ENCODE measurements around the gene CHST11. TPM values are rescaled to one million over a fixed set of nuclear protein-coding genes. Genes with fewer than 3 reads are reported as not detected.

CHST11 gene
- total and polyA plus RNA-seq, 9 of the 15 experiments (the other 6 are each of a cell fraction or from before 2014, with no cell fraction given): 2.3 to 38.7 (median 15.0) TPM

DNA sequence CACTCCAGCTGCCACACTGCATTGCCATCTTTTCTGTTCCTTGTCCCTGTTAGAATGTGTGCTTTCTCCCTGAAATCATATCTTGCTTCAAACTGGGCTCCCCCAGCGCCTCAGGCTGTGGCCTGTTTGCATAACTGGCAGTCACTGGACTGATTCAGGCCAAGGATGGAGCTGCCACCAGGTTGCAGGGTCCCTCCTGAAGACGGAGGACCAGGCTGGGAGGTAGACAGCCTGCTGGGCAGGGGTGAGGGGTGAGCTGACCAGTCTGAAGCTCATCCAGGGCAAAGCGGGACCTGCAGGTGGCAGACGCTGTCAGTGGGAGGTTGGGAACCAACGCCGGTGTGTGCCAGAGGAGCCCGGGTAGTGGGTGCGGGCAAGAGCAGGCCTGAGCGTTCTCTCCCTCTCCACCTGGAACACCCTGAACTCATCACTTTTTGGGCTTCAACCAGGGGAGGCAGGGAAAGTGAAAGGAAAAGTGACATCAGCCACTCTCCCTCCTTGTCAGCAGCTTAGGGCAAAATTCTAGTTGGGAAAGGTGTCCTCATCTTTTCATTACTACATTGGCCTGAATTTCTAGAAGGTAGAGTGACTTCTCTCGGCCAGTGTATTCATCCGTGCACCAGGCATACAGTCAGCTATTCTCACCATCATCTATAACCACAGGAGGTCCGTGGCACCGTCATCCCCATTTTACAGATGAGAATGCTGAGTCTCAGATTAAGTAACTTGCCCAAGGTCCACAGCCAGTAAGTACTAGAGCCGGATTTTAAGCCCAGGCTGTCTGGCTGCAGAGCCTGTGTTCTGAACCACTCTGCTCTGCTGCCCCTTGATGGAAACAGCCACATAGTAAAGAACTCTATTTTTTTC is 282.3 kb downstream of the CHST11 start (continued):
- no peak for TF ChIP-seq ZNF57 (CRISPR knock-in tag; IDR thresholded peaks at IDR 0.05)
- TF ChIP-seq, protein P1, sequence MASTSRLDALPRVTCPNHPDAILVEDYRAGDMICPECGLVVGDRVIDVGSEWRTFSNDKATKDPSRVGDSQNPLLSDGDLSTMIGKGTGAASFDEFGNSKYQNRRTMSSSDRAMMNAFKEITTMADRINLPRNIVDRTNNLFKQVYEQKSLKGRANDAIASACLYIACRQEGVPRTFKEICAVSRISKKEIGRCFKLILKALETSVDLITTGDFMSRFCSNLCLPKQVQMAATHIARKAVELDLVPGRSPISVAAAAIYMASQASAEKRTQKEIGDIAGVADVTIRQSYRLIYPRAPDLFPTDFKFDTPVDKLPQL (IDR thresholded peaks at IDR 0.05; ENCODE audit: extremely low read depth, insufficient read length): no peak

DNA sequence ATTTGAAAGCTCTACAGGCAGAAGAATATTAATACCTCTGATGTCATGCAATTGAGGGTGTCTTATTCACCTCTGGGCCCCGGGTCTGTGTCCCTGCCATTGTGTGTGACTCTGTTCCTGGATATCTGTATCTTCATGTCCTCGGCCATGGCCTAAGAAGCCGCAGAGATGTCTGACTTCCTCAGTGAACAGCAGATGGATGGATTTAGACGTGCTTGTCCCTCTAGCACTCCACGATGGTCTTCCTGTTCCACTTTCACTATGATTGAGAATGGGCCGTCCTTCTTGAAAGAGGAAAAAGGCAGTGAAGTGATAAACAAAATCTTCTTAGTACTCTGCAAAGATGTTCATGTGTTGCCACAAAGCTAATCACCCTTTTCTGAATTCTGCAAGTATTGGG is 283.9 kb downstream of the CHST11 start:
- BruUV-seq (replicated peaks): no TSS peak
- Histone ChIP-seq H3K27me3 (ENCODE audit: control insufficient read depth in 2 of 2, insufficient read depth in 2 of 2, low read length in 2 of 2) (no peaks in the 10 kb centered on the region), H3K79me2 (ENCODE audit: control insufficient read depth, insufficient read depth, low read length) (no peaks in the 10 kb centered on the region), H3K36me3 (ENCODE audit: control insufficient read depth, insufficient read depth, low read length) (no peaks in the 10 kb centered on the region), H3K9me3 (replicated peaks; ENCODE audit: control insufficient read depth, insufficient read depth, low read depth, low read length) (no peaks in the 10 kb centered on the region), H3K4me1 (replicated peaks in 1 of 2; ENCODE audit: control insufficient read depth in 2 of 2, insufficient read depth in 2 of 2, low read length in 2 of 2) (peaks cover 0 to 7% of the 10 kb centered on the region in 2 experiments; a peak in 2 of 5 replicates), H3K9ac (ENCODE audit: insufficient read depth in 1 of 2, low read depth in 2 of 2, low read length in 2 of 2) (no peak overlapping the region), H3K4me3 (no peak overlapping the region), H3K9me1 (ENCODE audit: control insufficient read depth, insufficient read depth, low read length) (no peaks in the 10 kb centered on the region), H2AFZ (ENCODE audit: low read depth, low read length) (no peak overlapping the region), H3K4me2 (ENCODE audit: insufficient read depth, low read length) (no peak overlapping the region), H4K20me1 (replicated peaks; ENCODE audit: control insufficient read depth, insufficient read depth, low read length) (no peaks in the 10 kb centered on the region; the same call in 1 of the 2 replicates), H3K27ac (ENCODE audit: extremely low read depth, low read depth, low read length) (no peak overlapping the region)
- 61% methylated on average over 6 of the region's 6 CpGs for WGBS (ENCODE audit: insufficient coverage, low coverage, missing lambda C conversion rate)
- CTCF ChIA-PET (ENCODE audit: low intra/inter-chr PET ratio): no interaction called here
- intact Hi-C loops (cut with micrococcal nuclease) (no loop called here), in situ Hi-C loops (cut with MboI) (no loop called here)
- ATAC-seq (no peak), DNase-seq (ENCODE audit: extremely low read depth in 1 of 4, low spot score in 3 of 4) (no peak), FAIRE-seq (no peak)
- TF ChIP-seq HLTF (IDR thresholded peaks at IDR 0.05) (no peak), MYBL2 (IDR thresholded peaks at IDR 0.05; ENCODE audit: low read depth) (no peak), MYBL2 (CRISPR knock-in tag; IDR thresholded peaks at IDR 0.05; ENCODE audit: borderline replicate concordance) (no peak), RUNX1 (IDR thresholded peaks at IDR 0.05; ENCODE audit: low read depth) (no peak)
- TF ChIP-seq, protein P2, sequence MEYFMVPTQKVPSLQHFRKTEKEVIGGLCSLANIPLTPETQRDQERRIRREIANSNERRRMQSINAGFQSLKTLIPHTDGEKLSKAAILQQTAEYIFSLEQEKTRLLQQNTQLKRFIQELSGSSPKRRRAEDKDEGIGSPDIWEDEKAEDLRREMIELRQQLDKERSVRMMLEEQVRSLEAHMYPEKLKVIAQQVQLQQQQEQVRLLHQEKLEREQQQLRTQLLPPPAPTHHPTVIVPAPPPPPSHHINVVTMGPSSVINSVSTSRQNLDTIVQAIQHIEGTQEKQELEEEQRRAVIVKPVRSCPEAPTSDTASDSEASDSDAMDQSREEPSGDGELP (CRISPR knock-in tag; IDR thresholded peaks at IDR 0.05; ENCODE audit: borderline replicate concordance): no peak
- TF ChIP-seq, protein P3, sequence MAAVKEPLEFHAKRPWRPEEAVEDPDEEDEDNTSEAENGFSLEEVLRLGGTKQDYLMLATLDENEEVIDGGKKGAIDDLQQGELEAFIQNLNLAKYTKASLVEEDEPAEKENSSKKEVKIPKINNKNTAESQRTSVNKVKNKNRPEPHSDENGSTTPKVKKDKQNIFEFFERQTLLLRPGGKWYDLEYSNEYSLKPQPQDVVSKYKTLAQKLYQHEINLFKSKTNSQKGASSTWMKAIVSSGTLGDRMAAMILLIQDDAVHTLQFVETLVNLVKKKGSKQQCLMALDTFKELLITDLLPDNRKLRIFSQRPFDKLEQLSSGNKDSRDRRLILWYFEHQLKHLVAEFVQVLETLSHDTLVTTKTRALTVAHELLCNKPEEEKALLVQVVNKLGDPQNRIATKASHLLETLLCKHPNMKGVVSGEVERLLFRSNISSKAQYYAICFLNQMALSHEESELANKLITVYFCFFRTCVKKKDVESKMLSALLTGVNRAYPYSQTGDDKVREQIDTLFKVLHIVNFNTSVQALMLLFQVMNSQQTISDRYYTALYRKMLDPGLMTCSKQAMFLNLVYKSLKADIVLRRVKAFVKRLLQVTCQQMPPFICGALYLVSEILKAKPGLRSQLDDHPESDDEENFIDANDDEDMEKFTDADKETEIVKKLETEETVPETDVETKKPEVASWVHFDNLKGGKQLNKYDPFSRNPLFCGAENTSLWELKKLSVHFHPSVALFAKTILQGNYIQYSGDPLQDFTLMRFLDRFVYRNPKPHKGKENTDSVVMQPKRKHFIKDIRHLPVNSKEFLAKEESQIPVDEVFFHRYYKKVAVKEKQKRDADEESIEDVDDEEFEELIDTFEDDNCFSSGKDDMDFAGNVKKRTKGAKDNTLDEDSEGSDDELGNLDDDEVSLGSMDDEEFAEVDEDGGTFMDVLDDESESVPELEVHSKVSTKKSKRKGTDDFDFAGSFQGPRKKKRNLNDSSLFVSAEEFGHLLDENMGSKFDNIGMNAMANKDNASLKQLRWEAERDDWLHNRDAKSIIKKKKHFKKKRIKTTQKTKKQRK (IDR thresholded peaks at IDR 0.05; ENCODE audit: borderline replicate concordance, low read depth, low read length): no peak
- TF ChIP-seq, protein P4, sequence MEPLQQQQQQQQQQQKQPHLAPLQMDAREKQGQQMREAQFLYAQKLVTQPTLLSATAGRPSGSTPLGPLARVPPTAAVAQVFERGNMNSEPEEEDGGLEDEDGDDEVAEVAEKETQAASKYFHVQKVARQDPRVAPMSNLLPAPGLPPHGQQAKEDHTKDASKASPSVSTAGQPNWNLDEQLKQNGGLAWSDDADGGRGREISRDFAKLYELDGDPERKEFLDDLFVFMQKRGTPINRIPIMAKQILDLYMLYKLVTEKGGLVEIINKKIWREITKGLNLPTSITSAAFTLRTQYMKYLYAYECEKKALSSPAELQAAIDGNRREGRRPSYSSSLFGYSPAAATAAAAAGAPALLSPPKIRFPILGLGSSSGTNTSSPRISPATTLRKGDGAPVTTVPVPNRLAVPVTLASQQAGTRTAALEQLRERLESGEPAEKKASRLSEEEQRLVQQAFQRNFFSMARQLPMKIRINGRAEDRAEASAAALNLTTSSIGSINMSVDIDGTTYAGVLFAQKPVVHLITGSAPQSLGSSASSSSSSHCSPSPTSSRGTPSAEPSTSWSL (CRISPR knock-in tag; IDR thresholded peaks at IDR 0.05; ENCODE audit: borderline replicate concordance): no peak
- TF ChIP-seq, protein P5, sequence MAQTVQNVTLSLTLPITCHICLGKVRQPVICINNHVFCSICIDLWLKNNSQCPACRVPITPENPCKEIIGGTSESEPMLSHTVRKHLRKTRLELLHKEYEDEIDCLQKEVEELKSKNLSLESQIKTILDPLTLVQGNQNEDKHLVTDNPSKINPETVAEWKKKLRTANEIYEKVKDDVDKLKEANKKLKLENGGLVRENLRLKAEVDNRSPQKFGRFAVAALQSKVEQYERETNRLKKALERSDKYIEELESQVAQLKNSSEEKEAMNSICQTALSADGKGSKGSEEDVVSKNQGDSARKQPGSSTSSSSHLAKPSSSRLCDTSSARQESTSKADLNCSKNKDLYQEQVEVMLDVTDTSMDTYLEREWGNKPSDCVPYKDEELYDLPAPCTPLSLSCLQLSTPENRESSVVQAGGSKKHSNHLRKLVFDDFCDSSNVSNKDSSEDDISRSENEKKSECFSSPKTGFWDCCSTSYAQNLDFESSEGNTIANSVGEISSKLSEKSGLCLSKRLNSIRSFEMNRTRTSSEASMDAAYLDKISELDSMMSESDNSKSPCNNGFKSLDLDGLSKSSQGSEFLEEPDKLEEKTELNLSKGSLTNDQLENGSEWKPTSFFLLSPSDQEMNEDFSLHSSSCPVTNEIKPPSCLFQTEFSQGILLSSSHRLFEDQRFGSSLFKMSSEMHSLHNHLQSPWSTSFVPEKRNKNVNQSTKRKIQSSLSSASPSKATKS (CRISPR knock-in tag; IDR thresholded peaks at IDR 0.05): no peak
- POLR2A ChIA-PET: no interaction called here
